ENCODE measurements around the gene NXF1.

NXF1 gene

DNA sequence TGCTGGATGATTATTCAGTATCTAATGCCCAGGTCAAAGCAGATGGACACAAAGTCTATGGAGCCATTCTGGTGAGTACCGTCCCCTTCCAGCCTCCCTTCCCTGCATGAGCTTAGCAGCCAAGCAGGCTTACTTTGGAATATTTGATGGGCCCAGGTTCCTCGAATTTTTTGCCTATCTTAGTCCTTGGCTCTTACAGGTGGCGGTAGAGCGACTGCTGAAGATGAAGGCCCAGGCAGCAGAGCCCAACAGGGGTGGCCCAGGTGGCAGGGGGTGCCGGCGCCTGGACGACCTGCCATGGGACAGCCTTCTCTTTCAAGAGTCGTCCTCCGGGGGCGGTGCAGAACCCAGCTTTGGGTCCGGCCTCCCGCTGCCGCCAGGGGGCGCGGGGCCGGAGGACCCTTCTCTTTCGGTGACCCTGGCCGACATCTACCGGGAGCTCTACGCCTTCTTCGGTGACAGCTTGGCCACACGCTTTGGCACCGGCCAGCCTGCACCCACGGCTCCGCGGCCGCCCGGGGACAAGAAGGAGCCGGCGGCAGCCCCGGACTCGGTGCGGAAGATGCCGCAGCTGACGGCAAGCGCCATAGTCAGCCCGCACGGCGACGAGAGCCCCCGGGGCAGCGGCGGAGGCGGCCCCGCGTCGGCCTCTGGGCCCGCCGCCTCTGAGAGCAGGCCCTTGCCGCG is 18.8 kb downstream of the NXF1 start:
- peak overlapping the region; percentile 97 for H3K4me3 ChIP-seq (ENCODE audit: low read depth, low read length)
- peak; percentile 92 for DNase-seq (ENCODE audit: low read depth)
- TF ChIP-seq, protein P1, sequence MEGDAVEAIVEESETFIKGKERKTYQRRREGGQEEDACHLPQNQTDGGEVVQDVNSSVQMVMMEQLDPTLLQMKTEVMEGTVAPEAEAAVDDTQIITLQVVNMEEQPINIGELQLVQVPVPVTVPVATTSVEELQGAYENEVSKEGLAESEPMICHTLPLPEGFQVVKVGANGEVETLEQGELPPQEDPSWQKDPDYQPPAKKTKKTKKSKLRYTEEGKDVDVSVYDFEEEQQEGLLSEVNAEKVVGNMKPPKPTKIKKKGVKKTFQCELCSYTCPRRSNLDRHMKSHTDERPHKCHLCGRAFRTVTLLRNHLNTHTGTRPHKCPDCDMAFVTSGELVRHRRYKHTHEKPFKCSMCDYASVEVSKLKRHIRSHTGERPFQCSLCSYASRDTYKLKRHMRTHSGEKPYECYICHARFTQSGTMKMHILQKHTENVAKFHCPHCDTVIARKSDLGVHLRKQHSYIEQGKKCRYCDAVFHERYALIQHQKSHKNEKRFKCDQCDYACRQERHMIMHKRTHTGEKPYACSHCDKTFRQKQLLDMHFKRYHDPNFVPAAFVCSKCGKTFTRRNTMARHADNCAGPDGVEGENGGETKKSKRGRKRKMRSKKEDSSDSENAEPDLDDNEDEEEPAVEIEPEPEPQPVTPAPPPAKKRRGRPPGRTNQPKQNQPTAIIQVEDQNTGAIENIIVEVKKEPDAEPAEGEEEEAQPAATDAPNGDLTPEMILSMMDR (IDR thresholded peaks at IDR 0.05; ENCODE audit: insufficient read depth, low read depth, low read length, missing control alignments): peak; percentile 100

DNA sequence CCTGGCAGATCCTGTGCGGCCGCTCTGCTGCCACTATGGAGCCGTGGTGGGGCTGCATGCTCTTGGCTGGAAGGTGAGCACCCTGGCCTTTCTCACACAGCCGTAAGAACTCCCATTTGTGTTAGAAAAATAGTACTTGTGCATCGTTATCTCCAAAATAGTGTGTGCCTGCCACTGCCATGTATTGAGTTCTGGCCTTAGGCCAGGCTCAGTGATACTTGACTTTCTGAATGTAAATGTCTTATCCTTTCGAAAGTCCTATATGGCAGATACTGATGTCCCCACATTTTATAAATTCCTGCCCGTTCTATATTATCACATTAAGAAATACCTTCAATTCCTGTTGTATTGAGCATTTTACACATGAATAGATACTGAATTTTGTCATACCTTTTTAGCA is 22.5 kb downstream of the NXF1 start:
- TF ChIP-seq, protein P1 (IDR thresholded peaks at IDR 0.05; ENCODE audit: insufficient read depth, low read depth, low read length, missing control alignments): no peak
- H3K4me3 ChIP-seq (ENCODE audit: low read depth, low read length): no peak overlapping the region
- no peak for DNase-seq (ENCODE audit: low read depth)

DNA sequence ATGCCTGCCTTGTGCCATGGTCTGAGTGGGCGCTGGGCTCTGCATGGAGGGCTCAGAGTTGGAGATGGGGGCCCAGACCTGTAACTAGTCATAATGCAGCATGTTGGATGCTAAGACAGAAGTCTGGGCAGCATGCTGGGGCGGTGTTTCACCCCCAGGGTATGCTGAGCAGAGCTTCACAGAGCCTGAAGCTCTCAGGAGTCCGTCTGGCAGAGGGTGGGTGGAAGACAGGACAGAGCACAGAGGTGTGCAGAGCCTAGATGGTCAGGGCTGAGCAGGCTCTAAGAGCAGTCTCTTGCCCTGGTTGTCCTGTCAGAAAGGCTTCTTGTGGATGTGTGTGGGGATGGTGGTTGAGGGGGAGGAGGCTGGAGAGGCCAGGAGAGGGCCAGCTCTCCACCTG is 26.8 kb downstream of the NXF1 start:
- TF ChIP-seq, protein P1 (IDR thresholded peaks at IDR 0.05; ENCODE audit: insufficient read depth, low read depth, low read length, missing control alignments): no peak
- no peak for DNase-seq (ENCODE audit: low read depth)

DNA sequence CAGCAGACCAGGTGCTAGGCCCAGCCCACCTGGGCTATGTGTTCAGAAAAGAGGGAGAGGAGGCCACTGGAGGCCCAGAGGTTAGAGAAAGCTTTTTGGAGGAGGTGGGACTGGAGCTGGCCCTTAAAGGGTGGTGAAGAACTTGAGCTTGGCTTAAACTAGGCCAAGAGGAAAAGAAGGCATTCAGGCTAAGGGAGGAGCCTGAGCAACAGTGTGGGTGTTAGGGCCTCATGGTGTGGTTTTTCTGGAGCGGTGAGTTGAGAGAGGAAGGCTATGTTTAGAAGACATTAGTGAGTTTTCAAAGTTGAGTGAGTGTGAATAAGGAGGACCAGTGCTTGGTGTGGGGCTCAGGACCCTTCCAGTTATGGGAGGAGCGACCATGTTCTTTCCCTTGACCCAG is 27.9 kb downstream of the NXF1 start:
- TF ChIP-seq, protein P1 (IDR thresholded peaks at IDR 0.05; ENCODE audit: insufficient read depth, low read depth, low read length, missing control alignments): no peak
- no peak for DNase-seq (ENCODE audit: low read depth)
- H3K4me3 ChIP-seq (ENCODE audit: low read depth, low read length): no peak overlapping the region

More for the DNA sequence above, 26.8 kb downstream of the NXF1 start:
- H3K4me3 ChIP-seq (ENCODE audit: low read depth, low read length): no peak overlapping the region

DNA sequence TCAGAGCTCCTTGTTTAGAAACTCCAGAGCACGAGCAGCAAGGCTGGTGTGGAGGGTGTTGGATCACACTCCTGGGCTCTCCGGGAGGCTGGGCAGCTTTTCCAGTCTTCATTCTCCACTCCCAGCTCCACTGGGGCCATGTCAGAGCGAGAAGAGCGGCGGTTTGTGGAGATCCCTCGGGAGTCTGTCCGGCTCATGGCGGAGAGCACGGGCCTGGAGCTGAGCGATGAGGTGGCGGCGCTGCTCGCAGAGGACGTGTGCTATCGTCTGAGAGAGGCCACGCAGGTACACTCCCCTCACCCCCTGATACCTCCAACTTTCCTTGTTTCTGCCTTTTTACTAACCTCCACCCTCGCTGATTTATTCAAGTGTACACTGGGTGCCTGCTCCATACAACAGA is 29.6 kb downstream of the NXF1 start:
- TF ChIP-seq, protein P1 (IDR thresholded peaks at IDR 0.05; ENCODE audit: insufficient read depth, low read depth, low read length, missing control alignments): no peak
- no peak overlapping the region for H3K4me3 ChIP-seq (ENCODE audit: low read depth, low read length)
- no peak for DNase-seq (ENCODE audit: low read depth)

DNA sequence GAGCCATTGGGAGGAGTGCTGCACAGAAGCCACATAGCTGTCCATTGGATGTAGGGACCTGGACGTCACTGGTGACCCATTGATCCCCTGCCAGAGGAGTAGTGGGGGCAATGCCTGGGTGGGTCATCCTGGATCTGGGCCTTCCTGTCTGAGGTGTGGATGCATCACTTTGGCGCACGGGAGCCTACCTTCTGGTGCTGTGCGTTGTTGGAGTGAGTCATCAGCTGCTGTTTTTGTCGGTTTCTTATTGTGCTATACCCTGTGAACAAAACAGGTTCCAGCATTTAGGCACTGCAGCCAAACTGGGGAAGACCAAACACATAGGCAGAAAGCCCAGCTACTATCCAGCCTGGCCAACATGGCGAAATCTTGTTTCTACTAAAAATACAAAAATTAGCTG is 30.8 kb downstream of the NXF1 start:
- no peak for DNase-seq (ENCODE audit: low read depth)
- TF ChIP-seq, protein P1 (IDR thresholded peaks at IDR 0.05; ENCODE audit: insufficient read depth, low read depth, low read length, missing control alignments): no peak
- H3K4me3 ChIP-seq (ENCODE audit: low read depth, low read length): no peak overlapping the region
